Smooth muscle cell (in vitro differentiated cells): ENCODE results near the gene COX4I1. TPM values are rescaled to one million over a fixed set of nuclear protein-coding genes. Genes with fewer than 3 reads are reported as not detected.

Experiments
- DNase-seq: peaks from one replicate; lab custom pipeline; 2025; ENCODE audit not compliant: unreplicated experiment; lab: John Stamatoyannopoulos, UW
- H2AFZ ChIP-seq: fragments of 200-600 bp; sonication (generic); 2 replicates; pipeline ENCODE4 v1.6.0; 2016; ENCODE audit warnings: antibody characterized with exemption, low read depth, mild to moderate bottlenecking
- H3F3A ChIP-seq: fragments of 200-600 bp; sonication (generic); 2 replicates; pipeline ENCODE4 v1.6.0; 2017; ENCODE audit warnings: antibody characterized with exemption, low read depth
- H3K27ac ChIP-seq: fragments of 200-600 bp; sonication (generic); 2 replicates; pipeline ENCODE4 v1.5.1; 2016; ENCODE audit warnings: low read depth, mild to moderate bottlenecking
- H3K27me3 ChIP-seq: fragments of 200-600 bp; sonication (generic); 2 replicates; pipeline ENCODE4 v1.6.1; 2016; ENCODE audit warnings: low read depth, mild to moderate bottlenecking
- H3K36me3 ChIP-seq: fragments of 200-600 bp; sonication (generic); 2 replicates; pipeline ENCODE4 v1.5.1; 2016; ENCODE audit warnings: low read depth
- H3K4me1 ChIP-seq: fragments of 200-600 bp; sonication (generic); 2 replicates; pipeline ENCODE4 v1.5.1; 2016; ENCODE audit warnings: low read depth
- H3K4me2 ChIP-seq: fragments of 200-600 bp; sonication (generic); 2 replicates; pipeline ENCODE4 v1.6.0; 2016; ENCODE audit warnings: mild to moderate bottlenecking
- H3K4me3 ChIP-seq: fragments of 200-600 bp; sonication (generic); 2 replicates; pipeline ENCODE4 v1.5.1; 2016; ENCODE audit warnings: mild to moderate bottlenecking
- H3K79me2 ChIP-seq: fragments of 200-600 bp; sonication (generic); 2 replicates; pipeline ENCODE4 v1.6.0; 2016; ENCODE audit warnings: low read depth, mild to moderate bottlenecking
- H3K9ac ChIP-seq: fragments of 200-600 bp; sonication (generic); 2 replicates; pipeline ENCODE4 v1.6.0; 2016; ENCODE audit warnings: low read depth
- H3K9me3 ChIP-seq: fragments of 200-600 bp; sonication (generic); replicated peaks from 2 replicates; pipeline ENCODE4 v1.5.1; 2016; ENCODE audit warnings: low read depth
- H4K20me1 ChIP-seq: fragments of 200-600 bp; sonication (generic); 2 replicates; pipeline ENCODE4 v1.6.0; 2016; ENCODE audit warnings: low read depth
- WGBS: methylation state at CpG from one replicate; pipeline ENCODE4 v1.1.7; 2016; ENCODE audit warnings: low lambda C conversion rate; 5-methylcytosine and 5-hydroxymethylcytosine counted together
- polyA plus RNA-seq: library from polyadenylated mRNA; unstranded; fragments of >200 nt; fragmentation: Nextera tagmentation; extraction: Ambion mirVana; gene quantifications from 2 replicates; pipeline ENCODE4 v1.2.1, GENCODE V29; 2016
- total RNA-seq: library from RNA; depleted of rRNA; stranded (reverse); fragments of >200 nt; gene quantifications from 2 replicates; pipeline ENCODE4 v1.2.3, GENCODE V29; 2014
- TF ChIP-seq, protein P1 (sequence below): fragments of 200-600 bp; sonication (generic); IDR thresholded peaks from 2 replicates; pipeline ENCODE4 v1.5.1; 2017; ENCODE audit warnings: borderline replicate concordance, mild to moderate bottlenecking, antibody characterized with exemption; ENCODE audit not compliant: insufficient read depth, poor library complexity, severe bottlenecking

The COX4I1 gene
- total and polyA plus RNA-seq, 2 experiments from 2014 or later = 342 to 612 TPM

GRCh38 chr16:85757341-85757822 lies 42.1 kb upstream of the COX4I1 start:
- peaks cover 10% of the 10 kb centered on the region for H3K4me1 ChIP-seq
- no peaks in the 10 kb centered on the region for H3K9me3 ChIP-seq
- H4K20me1 ChIP-seq = no peaks in the 10 kb centered on the region
- no peak overlapping the region for H3K4me3 ChIP-seq
- peaks cover 5% of the 10 kb centered on the region for H3F3A ChIP-seq
- no peak overlapping the region for H3K27ac ChIP-seq
- H3K9ac ChIP-seq = no peak overlapping the region
- no peak overlapping the region for H2AFZ ChIP-seq
- no peaks in the 10 kb centered on the region for H3K36me3 ChIP-seq
- H3K27me3 ChIP-seq = peaks cover 12% of the 10 kb centered on the region
- 59% methylated on average over 7 of the region's 7 CpGs for WGBS
- no peaks in the 10 kb centered on the region for H3K79me2 ChIP-seq
- TF ChIP-seq, protein P1, sequence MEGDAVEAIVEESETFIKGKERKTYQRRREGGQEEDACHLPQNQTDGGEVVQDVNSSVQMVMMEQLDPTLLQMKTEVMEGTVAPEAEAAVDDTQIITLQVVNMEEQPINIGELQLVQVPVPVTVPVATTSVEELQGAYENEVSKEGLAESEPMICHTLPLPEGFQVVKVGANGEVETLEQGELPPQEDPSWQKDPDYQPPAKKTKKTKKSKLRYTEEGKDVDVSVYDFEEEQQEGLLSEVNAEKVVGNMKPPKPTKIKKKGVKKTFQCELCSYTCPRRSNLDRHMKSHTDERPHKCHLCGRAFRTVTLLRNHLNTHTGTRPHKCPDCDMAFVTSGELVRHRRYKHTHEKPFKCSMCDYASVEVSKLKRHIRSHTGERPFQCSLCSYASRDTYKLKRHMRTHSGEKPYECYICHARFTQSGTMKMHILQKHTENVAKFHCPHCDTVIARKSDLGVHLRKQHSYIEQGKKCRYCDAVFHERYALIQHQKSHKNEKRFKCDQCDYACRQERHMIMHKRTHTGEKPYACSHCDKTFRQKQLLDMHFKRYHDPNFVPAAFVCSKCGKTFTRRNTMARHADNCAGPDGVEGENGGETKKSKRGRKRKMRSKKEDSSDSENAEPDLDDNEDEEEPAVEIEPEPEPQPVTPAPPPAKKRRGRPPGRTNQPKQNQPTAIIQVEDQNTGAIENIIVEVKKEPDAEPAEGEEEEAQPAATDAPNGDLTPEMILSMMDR = no peak
- H3K4me2 ChIP-seq = no peak overlapping the region
- no peak for DNase-seq

DNA sequence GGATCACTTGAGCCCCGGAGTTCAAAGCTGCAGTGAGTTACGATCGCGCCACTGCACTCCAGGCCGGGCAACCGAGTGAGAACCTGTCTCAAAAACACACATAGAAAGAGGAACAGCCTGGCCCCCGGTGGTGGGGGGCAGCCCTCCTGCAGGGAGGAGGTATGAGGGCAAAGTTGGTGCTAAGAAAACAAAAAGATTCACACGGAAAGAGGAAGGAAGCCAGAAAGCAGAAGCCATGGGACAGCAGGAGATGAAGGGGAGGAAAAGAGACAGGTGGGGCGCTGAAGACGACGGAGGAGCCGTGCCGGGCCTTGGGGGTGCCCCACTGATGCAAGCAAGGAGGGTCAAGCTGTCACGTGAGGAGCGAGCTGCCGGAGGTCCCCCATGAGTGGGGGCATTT lies 40.4 kb upstream of the COX4I1 start:
- H2AFZ ChIP-seq = no peak overlapping the region
- no peaks in the 10 kb centered on the region for H3K4me1 ChIP-seq
- H3K79me2 ChIP-seq = no peaks in the 10 kb centered on the region
- H3K4me3 ChIP-seq = no peak overlapping the region
- TF ChIP-seq, protein P1 = no peak
- WGBS = 92% methylated on average over 16 of the region's 16 CpGs
- H3K4me2 ChIP-seq = no peak overlapping the region
- peaks cover 5% of the 10 kb centered on the region for H3F3A ChIP-seq
- H3K27ac ChIP-seq = no peak overlapping the region
- peaks cover 10% of the 10 kb centered on the region for H3K27me3 ChIP-seq
- no peak overlapping the region for H3K9ac ChIP-seq
- H4K20me1 ChIP-seq = no peaks in the 10 kb centered on the region
- H3K9me3 ChIP-seq = no peaks in the 10 kb centered on the region
- DNase-seq = no peak
- no peaks in the 10 kb centered on the region for H3K36me3 ChIP-seq

DNA sequence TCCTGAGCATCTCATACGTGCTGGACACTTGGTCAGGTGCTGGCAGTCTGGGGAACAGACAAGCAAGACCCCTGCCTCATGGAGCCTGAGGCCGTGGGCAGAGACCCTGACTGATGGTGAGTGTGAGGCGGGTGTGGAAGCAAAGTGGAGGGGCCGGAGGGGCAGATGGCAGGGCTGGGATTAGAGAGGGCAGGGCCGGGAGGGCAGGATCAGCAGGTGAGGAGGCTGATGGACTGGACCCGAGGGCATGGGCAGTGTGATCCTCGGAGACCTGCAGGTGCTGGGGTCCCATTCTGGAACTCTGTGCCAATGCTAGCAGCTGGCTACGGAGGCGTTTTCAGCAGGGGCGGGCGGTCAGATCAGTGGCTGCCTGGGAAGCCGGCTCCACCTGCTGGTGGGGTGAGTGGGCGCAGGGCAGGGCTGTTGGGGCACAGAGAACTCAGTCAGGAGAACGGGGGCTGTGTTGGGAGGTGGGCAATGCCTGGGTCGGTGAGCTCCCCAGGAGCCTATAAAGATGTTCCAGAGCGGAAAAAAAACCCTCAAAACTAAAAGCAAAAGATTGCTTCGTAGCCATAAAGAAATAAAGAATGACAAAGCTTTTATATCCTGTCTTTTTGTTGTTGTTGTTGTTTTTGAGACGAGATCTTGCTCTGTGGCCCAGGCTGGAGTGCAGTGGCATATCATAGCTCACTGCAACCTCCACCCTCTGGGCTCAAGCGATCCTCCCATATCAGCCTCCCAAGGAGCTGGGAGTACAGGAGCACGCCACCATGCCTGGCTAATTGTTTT lies 39.7 kb upstream of the COX4I1 start:
- H3K9ac ChIP-seq = no peak overlapping the region
- no peak overlapping the region for H2AFZ ChIP-seq
- WGBS = 80% methylated on average over 19 of the region's 20 CpGs
- H3K27me3 ChIP-seq = peaks cover 10% of the 10 kb centered on the region
- no peak overlapping the region for H3K27ac ChIP-seq
- H4K20me1 ChIP-seq = no peaks in the 10 kb centered on the region
- DNase-seq = no peak
- no peaks in the 10 kb centered on the region for H3K4me1 ChIP-seq
- no peaks in the 10 kb centered on the region for H3K9me3 ChIP-seq
- TF ChIP-seq, protein P1 = peak; percentile 26
- H3F3A ChIP-seq = peaks cover 5% of the 10 kb centered on the region
- no peak overlapping the region for H3K4me2 ChIP-seq
- H3K79me2 ChIP-seq = no peaks in the 10 kb centered on the region
- no peak overlapping the region for H3K4me3 ChIP-seq
- H3K36me3 ChIP-seq = no peaks in the 10 kb centered on the region
